Central memory CD8-positive, alpha-beta T cell (primary cell): ENCODE measurements around the gene COX14.

Experiments
- ATAC-seq: fragments of 150-1000 bp; cut with Tn5 transposase; replicated peaks from 2 replicates; pipeline ENCODE4 v1.10.0; 2022; ENCODE audit warnings: mild to moderate bottlenecking, moderate FRiP score, moderate number of reproducible peaks; ENCODE audit not compliant: poor library complexity, severe bottlenecking; ENCODE audit errors: extremely low read depth
- DNase-seq, 2 donors: peaks; one replicate each; pipeline ENCODE4 v3.0.0; 2021; ENCODE audit warnings: low spot score in 2 of 2
- H3K27ac Mint-ChIP-seq: one replicate; pipeline ENCODE4 v1.8.0; 2022; ENCODE audit warnings: low read depth, mild to moderate bottlenecking, moderate library complexity, mixed read lengths
- H3K27me3 Mint-ChIP-seq: one replicate; pipeline ENCODE4 v1.8.0; 2022; ENCODE audit warnings: mixed read lengths
- H3K36me3 Mint-ChIP-seq: one replicate; pipeline ENCODE4 v1.8.0; 2022; ENCODE audit warnings: mild to moderate bottlenecking, moderate library complexity, mixed read lengths; ENCODE audit not compliant: insufficient read depth
- H3K4me1 Mint-ChIP-seq: one replicate; pipeline ENCODE4 v1.8.0; 2022; ENCODE audit warnings: mixed read lengths
- H3K4me3 Mint-ChIP-seq: one replicate; pipeline ENCODE4 v1.8.0; 2022; ENCODE audit warnings: mild to moderate bottlenecking, moderate library complexity, mixed read lengths
- H3K9me3 Mint-ChIP-seq: one replicate; pipeline ENCODE4 v1.8.0; 2022; ENCODE audit warnings: mixed read lengths

The COX14 gene

GRCh38 chr12:50111693-50112455 lies at the start of gene COX14:
Gene COX14 (plus strand): TSS chr12:50112236. CDS start chr12:50120044, 7,808 bp downstream.
- peaks cover 31% of the 10 kb centered on the region for H3K36me3 Mint-ChIP-seq
- H3K27me3 Mint-ChIP-seq, result no peaks in the 10 kb centered on the region
- peak within 1 kb of the TSS; percentile 98 for H3K4me3 Mint-ChIP-seq
- peak; percentile 89 for ATAC-seq
- peak within 1 kb of the TSS; percentile 97 for H3K27ac Mint-ChIP-seq
- peaks cover 35% of the 10 kb centered on the region for H3K4me1 Mint-ChIP-seq
- H3K9me3 Mint-ChIP-seq, result no peaks in the 10 kb centered on the region
- DNase-seq, result peak; percentile 99

GRCh38 chr12:50062728-50063460 lies 49.1 kb upstream of the COX14 start:
- Mint-ChIP-seq H3K36me3 (peaks cover 3% of the 10 kb centered on the region), H3K27me3 (peaks cover 55% of the 10 kb centered on the region), H3K4me1 (peaks cover 6% of the 10 kb centered on the region), H3K27ac (no peak overlapping the region), H3K4me3 (no peak overlapping the region), H3K9me3 (no peaks in the 10 kb centered on the region)
- DNase-seq (no peak), ATAC-seq (no peak)

GRCh38 chr12:50065726-50066310 lies 46.2 kb upstream of the COX14 start:
- Mint-ChIP-seq H3K4me1 (peaks cover 10% of the 10 kb centered on the region), H3K27ac (no peak overlapping the region), H3K36me3 (no peaks in the 10 kb centered on the region), H3K27me3 (peaks cover 27% of the 10 kb centered on the region), H3K4me3 (no peak overlapping the region), H3K9me3 (no peaks in the 10 kb centered on the region)
- ATAC-seq (no peak), DNase-seq (no peak)

GRCh38 chr12:50066402-50066801 lies 45.6 kb upstream of the COX14 start:
- peaks cover 21% of the 10 kb centered on the region for H3K27me3 Mint-ChIP-seq
- ATAC-seq, result no peak
- H3K36me3 Mint-ChIP-seq, result no peaks in the 10 kb centered on the region
- H3K4me1 Mint-ChIP-seq, result peaks cover 10% of the 10 kb centered on the region
- no peaks in the 10 kb centered on the region for H3K9me3 Mint-ChIP-seq
- no peak overlapping the region for H3K27ac Mint-ChIP-seq
- no peak overlapping the region for H3K4me3 Mint-ChIP-seq
- DNase-seq, result no peak

- H3K27me3 Mint-ChIP-seq, result no peaks in the 10 kb centered on the region
- H3K4me1 Mint-ChIP-seq, result peaks cover 10% of the 10 kb centered on the region
- no peaks in the 10 kb centered on the region for H3K36me3 Mint-ChIP-seq
- DNase-seq (no peak), ATAC-seq (no peak)
- no peaks in the 10 kb centered on the region for H3K9me3 Mint-ChIP-seq
- no peak overlapping the region for H3K4me3 Mint-ChIP-seq
- H3K27ac Mint-ChIP-seq, result no peak overlapping the region
These were observed 43.0 kb upstream of the COX14 start for GRCh38 chr12:50069069-50069468.

DNA sequence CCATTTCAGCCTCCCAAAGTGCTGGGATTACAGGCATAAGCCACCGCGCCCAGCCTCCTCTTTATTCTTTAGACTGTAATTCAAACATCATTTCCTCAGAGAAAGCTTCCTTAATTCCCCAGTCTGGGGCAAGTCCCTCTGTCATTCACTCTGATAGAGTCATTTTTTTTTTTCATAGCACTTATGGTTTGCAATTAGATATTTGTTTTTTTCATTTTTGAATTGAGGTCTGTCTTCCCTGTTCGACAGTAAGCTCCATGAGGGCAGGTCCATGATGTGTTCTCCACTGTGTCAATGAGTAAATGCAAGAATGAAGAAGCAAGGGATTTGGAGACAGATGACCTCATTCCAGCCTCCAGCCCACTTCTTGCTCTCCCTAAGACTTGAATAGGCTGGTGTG lies 42.5 kb upstream of the COX14 start:
- Mint-ChIP-seq H3K27ac (no peak overlapping the region), H3K4me3 (no peak overlapping the region), H3K27me3 (no peaks in the 10 kb centered on the region), H3K36me3 (no peaks in the 10 kb centered on the region), H3K4me1 (peaks cover 10% of the 10 kb centered on the region), H3K9me3 (no peaks in the 10 kb centered on the region)
- DNase-seq (no peak), ATAC-seq (no peak)

- peaks cover 3% of the 10 kb centered on the region for H3K36me3 Mint-ChIP-seq
- peaks cover 15% of the 10 kb centered on the region for H3K4me1 Mint-ChIP-seq
- no peaks in the 10 kb centered on the region for H3K9me3 Mint-ChIP-seq
- ATAC-seq (peak; percentile 37), DNase-seq (peak; percentile 32 to 52)
- H3K27me3 Mint-ChIP-seq, result no peaks in the 10 kb centered on the region
- H3K27ac Mint-ChIP-seq, result no peak overlapping the region
- H3K4me3 Mint-ChIP-seq, result no peak overlapping the region
These were observed 41.5 kb upstream of the COX14 start for GRCh38 chr12:50070314-50071060.

DNA sequence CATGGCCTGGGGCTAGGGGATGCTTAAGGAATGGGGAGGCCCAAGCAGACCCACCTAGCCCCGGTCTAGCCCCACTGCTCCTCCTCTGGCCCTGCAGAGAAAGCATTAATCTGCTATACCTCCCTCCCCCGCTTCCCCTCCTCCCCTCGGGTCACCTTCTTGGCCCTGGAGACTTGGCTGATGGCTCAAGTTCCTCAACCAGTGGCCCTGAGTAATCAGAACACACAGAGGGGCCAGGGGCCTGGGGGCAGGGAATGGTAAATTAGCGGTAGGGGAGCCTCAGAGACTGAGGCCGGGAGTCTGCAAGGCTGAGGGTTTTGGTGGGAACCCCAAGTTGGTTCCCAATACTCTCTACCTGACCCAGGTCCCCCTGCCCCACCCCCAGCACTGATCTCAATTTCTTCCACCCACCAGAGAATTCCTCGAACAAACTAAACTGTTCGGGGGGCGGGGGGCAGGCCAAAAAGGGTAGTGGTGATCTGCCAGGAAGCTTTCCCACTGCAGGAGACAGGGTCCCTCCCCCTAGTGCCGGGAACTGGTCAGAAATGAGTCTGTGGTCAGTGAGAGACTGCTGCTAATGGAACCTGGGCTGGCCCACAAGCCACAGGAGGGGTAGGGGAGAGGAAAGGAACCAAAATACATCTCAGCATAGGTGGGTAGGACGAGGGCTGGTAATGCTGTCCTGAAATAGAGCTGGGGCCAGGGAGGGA lies 39.7 kb upstream of the COX14 start:
- no peak for ATAC-seq
- Mint-ChIP-seq H3K27ac (no peak overlapping the region), H3K27me3 (no peaks in the 10 kb centered on the region), H3K36me3 (peaks cover 3% of the 10 kb centered on the region), H3K4me3 (no peak overlapping the region), H3K9me3 (no peaks in the 10 kb centered on the region), H3K4me1 (peaks cover 15% of the 10 kb centered on the region)
- DNase-seq, result no peak

DNA sequence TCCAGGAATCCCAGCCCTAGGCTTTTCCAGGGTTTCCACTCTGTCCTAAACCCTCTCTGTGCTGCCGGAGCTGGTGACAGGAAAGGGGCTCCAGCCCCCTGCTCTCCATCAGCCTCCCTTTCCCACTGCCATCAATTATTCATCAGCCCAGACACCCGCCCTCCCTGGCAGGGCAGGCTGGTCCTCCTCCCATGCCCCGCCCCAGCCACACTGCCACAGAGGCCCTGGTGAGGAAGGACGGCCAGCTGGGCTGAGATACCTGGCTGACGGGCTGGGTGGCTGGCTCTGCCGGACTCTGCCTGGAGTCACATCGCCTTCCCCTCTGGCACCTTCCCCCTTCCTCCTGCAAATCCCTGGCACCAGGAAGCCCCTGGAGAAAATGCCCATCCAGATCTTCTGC lies 38.8 kb upstream of the COX14 start:
- DNase-seq (no peak), ATAC-seq (no peak)
- H3K27me3 Mint-ChIP-seq, result no peaks in the 10 kb centered on the region
- H3K36me3 Mint-ChIP-seq, result peaks cover 3% of the 10 kb centered on the region
- H3K9me3 Mint-ChIP-seq, result no peaks in the 10 kb centered on the region
- H3K4me3 Mint-ChIP-seq, result no peak overlapping the region
- peaks cover 15% of the 10 kb centered on the region for H3K4me1 Mint-ChIP-seq
- no peak overlapping the region for H3K27ac Mint-ChIP-seq

DNA sequence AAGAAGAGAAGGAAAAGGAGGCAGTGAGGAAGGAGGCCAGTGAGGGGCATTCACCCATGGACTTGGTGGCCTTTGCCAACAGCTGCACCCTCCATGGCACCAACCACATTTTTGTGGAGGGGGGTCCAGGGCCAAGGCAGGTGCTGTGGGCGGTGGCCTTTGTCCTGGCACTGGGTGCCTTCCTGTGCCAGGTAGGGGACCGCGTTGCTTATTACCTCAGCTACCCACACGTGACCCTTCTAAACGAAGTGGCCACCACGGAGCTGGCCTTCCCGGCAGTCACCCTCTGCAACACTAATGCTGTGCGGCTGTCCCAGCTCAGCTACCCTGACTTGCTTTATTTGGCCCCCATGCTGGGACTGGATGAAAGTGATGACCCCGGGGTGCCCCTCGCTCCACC lies 38.3 kb upstream of the COX14 start:
- H3K27me3 Mint-ChIP-seq, result no peaks in the 10 kb centered on the region
- H3K9me3 Mint-ChIP-seq, result no peaks in the 10 kb centered on the region
- ATAC-seq, result no peak
- no peak for DNase-seq
- peaks cover 3% of the 10 kb centered on the region for H3K36me3 Mint-ChIP-seq
- no peak overlapping the region for H3K27ac Mint-ChIP-seq
- H3K4me1 Mint-ChIP-seq, result peaks cover 15% of the 10 kb centered on the region
- H3K4me3 Mint-ChIP-seq, result no peak overlapping the region

GRCh38 chr12:50074936-50075807 lies 36.9 kb upstream of the COX14 start:
- ATAC-seq (peak; percentile 84), DNase-seq (peak; percentile 62 to 74)
- peak overlapping the region; percentile 61 for H3K27ac Mint-ChIP-seq
- H3K27me3 Mint-ChIP-seq, result no peaks in the 10 kb centered on the region
- H3K9me3 Mint-ChIP-seq, result no peaks in the 10 kb centered on the region
- H3K4me1 Mint-ChIP-seq, result peaks cover 11% of the 10 kb centered on the region
- peaks cover 3% of the 10 kb centered on the region for H3K36me3 Mint-ChIP-seq
- no peak overlapping the region for H3K4me3 Mint-ChIP-seq
